Testis (tissue), 3 donors: ENCODE results near the gene COL13A1. TPM values are rescaled to one million over a fixed set of nuclear protein-coding genes. Genes with fewer than 3 reads are reported as not detected.

Experiments
- DNase-seq: peaks from one replicate; pipeline ENCODE4 v3.0.0-alpha.2; 2019
- H3K27ac ChIP-seq, 2 donors: fragments of 200-600 bp; sonication (generic); one replicate each; pipeline ENCODE4 v1.5.1; 2019
- H3K27me3 ChIP-seq: fragments of 200-600 bp; sonication (generic); one replicate; pipeline ENCODE4 v1.5.1; 2019
- H3K36me3 ChIP-seq: fragments of 200-600 bp; sonication (generic); one replicate; pipeline ENCODE4 v1.5.1; 2017; ENCODE audit warnings: low read depth; ENCODE audit errors: missing control alignments
- H3K4me1 ChIP-seq: fragments of 200-600 bp; sonication (generic); one replicate; pipeline ENCODE4 v1.5.1; 2019
- H3K4me3 ChIP-seq, 2 donors: fragments of 200-600 bp; sonication (generic); one replicate each; pipeline ENCODE4 v1.5.1; 2017 to 2019
- H3K9me3 ChIP-seq: fragments of 200-600 bp; sonication (generic); one replicate; pipeline ENCODE4 v1.5.1; 2017
- CTCF ChIP-seq, 3 experiments: fragments of 450-650 bp in 2 of 3; fragments of 200-600 bp in 1 of 3; sonication (generic) in 1 of 3; IDR thresholded peaks; one replicate each; pipeline ENCODE4 v1.5.1; 2016 to 2019; ENCODE audit warnings: antibody characterized with exemption in 3 of 3, mild to moderate bottlenecking in 2 of 3, moderate library complexity in 1 of 3
- POLR2A ChIP-seq: fragments of 450-650 bp; IDR thresholded peaks from one replicate; pipeline ENCODE4 v1.6.1; 2017; ENCODE audit warnings: antibody characterized with exemption, mild to moderate bottlenecking, moderate library complexity
- WGBS, 2 donors: methylation state at CpG; one replicate each; pipeline ENCODE4 v1.1.5; 2018; 5-methylcytosine and 5-hydroxymethylcytosine counted together
- intact Hi-C: fragments of 100-400 bp; cut with DNase I; formaldehyde crosslinking; loops from one replicate; pipeline ENCODE4 v1.15.1; 2023; ENCODE audit warnings: low total_unique reads
- polyA plus RNA-seq: library from polyadenylated mRNA; stranded (reverse); fragments of 350-450 nt; fragmentation: Illumina TruSeq; extraction: RNeasy Lipid Tissue Mini Kit (QIAGEN cat#74804); gene quantifications from one replicate; pipeline ENCODE4 v1.2.3, GENCODE V29; 2014; ENCODE audit warnings: low read depth, low replicate concordance; ENCODE audit not compliant: insufficient read depth
- total RNA-seq, 2 donors: library from RNA; depleted of rRNA; stranded (reverse); fragments of >200 nt; gene quantifications; one replicate each; pipeline ENCODE4 v1.2.3, GENCODE V29; 2016

Gene COL13A1
- total and polyA plus RNA-seq, 3 donors from 2014 or later, result 0.94 to 2.5 (median 1.5) TPM

GRCh38 chr10:69875856-69876255 lies 74.2 kb downstream of the COL13A1 start:
- intact Hi-C loops, result no loop called here
- H3K4me3 ChIP-seq, result no peak overlapping the region
- WGBS, 2 donors, result 87 to 97% methylated on average over 4 of the region's 4 CpGs

GRCh38 chr10:69876286-69876685 lies 74.6 kb downstream of the COL13A1 start:
- intact Hi-C loops, result no loop called here
- Histone ChIP-seq H3K9me3 (no peaks in the 10 kb centered on the region), H3K4me1 (peaks cover 6% of the 10 kb centered on the region), H3K4me3 (no peak overlapping the region), H3K27me3 (no peaks in the 10 kb centered on the region), H3K36me3 (no peaks in the 10 kb centered on the region), H3K27ac (no peak overlapping the region)
- no peak for DNase-seq
- no peak for TF ChIP-seq CTCF (IDR thresholded peaks at IDR 0.05)
- no peak for TF ChIP-seq POLR2A
- WGBS, 2 donors, result 97% methylated on average over 5 to 8 of the region's 8 CpGs

More at GRCh38 chr10:69875856-69876255, 74.2 kb downstream of the COL13A1 start:
- no peak for DNase-seq
- Histone ChIP-seq H3K27ac (no peak overlapping the region), H3K9me3 (no peaks in the 10 kb centered on the region), H3K27me3 (no peaks in the 10 kb centered on the region), H3K4me1 (peaks cover 6% of the 10 kb centered on the region), H3K36me3 (no peaks in the 10 kb centered on the region)
- TF ChIP-seq CTCF (IDR thresholded peaks at IDR 0.05), result no peak
- no peak for TF ChIP-seq POLR2A

- Histone ChIP-seq H3K27me3 (no peaks in the 10 kb centered on the region), H3K36me3 (no peaks in the 10 kb centered on the region), H3K4me3 (no peak overlapping the region), H3K27ac (no peak overlapping the region), H3K9me3 (no peaks in the 10 kb centered on the region), H3K4me1 (peaks cover 6% of the 10 kb centered on the region)
- intact Hi-C loops, result no loop called here
- DNase-seq, result no peak
- WGBS, 2 donors, result 96 to 100% methylated on average over 1 to 3 of the region's 3 CpGs
- TF ChIP-seq CTCF (IDR thresholded peaks at IDR 0.05), result no peak
- no peak for TF ChIP-seq POLR2A
Measured at GRCh38 chr10:69876931-69877330, 75.2 kb downstream of the COL13A1 start.

GRCh38 chr10:69878038-69878437 lies 76.3 kb downstream of the COL13A1 start:
- no peak for DNase-seq
- Histone ChIP-seq H3K9me3 (no peaks in the 10 kb centered on the region), H3K27me3 (no peaks in the 10 kb centered on the region), H3K4me1 (peaks cover 6% of the 10 kb centered on the region), H3K27ac (no peak overlapping the region), H3K4me3 (no peak overlapping the region), H3K36me3 (no peaks in the 10 kb centered on the region)
- TF ChIP-seq POLR2A, result no peak
- no peak for TF ChIP-seq CTCF (IDR thresholded peaks at IDR 0.05)
- intact Hi-C loops, result no loop called here
- 78 to 89% methylated on average over 4 to 10 of the region's 10 CpGs for WGBS, 2 donors

- Histone ChIP-seq H3K4me3 (no peak overlapping the region), H3K9me3 (no peaks in the 10 kb centered on the region), H3K27me3 (no peaks in the 10 kb centered on the region), H3K4me1 (peaks cover 6% of the 10 kb centered on the region), H3K36me3 (no peaks in the 10 kb centered on the region), H3K27ac (no peak overlapping the region)
- DNase-seq, result no peak
- intact Hi-C loops, result no loop called here
- no peak for TF ChIP-seq POLR2A
- TF ChIP-seq CTCF (IDR thresholded peaks at IDR 0.05), result no peak
- 86 to 87% methylated on average over 3 of the region's 3 CpGs for WGBS, 2 donors
Measured at GRCh38 chr10:69878951-69879350, 77.2 kb downstream of the COL13A1 start.
